Right lobe of liver (tissue), 6 donors: ENCODE data around the gene MYO16. TPM values are rescaled to one million over a fixed set of nuclear protein-coding genes. Genes with fewer than 3 reads are reported as not detected.

Experiments
- ATAC-seq, 4 donors: fragments of 200-7000 bp; cut with Tn5 transposase; one replicate each; pipeline ENCODE4 v1.9.1; 2020; ENCODE audit warnings: mild to moderate bottlenecking in 4 of 4, moderate library complexity in 4 of 4
- DNase-seq, 3 donors: peaks; one replicate each; pipeline ENCODE4 v3.0.0-alpha.2; 2020
- H3K27ac ChIP-seq, 3 donors: fragments of 200-600 bp; one replicate each; pipeline ENCODE4 v1.8.0; 2022
- H3K27me3 ChIP-seq, 2 donors: fragments of 200-600 bp; one replicate each; pipeline ENCODE4 v1.8.0; 2022
- H3K36me3 ChIP-seq, 4 donors: fragments of 200-600 bp; sonication (generic) in 1 of 4; one replicate each; pipeline versions ENCODE4 v1.5.1 to v1.8.0; 2017 to 2022; ENCODE audit warnings: control low read depth in 1 of 4
- H3K4me1 ChIP-seq, 4 donors: fragments of 200-600 bp; sonication (generic) in 1 of 4; one replicate each; pipeline versions ENCODE4 v1.5.1 to v1.8.0; 2017 to 2022; ENCODE audit warnings: control low read depth in 1 of 4
- H3K4me3 ChIP-seq, 3 donors: fragments of 200-600 bp; one replicate each; pipeline ENCODE4 v1.8.0; 2022
- H3K9me3 ChIP-seq, 4 donors: fragments of 200-600 bp; sonication (generic) in 1 of 4; one replicate each; pipeline versions ENCODE4 v1.5.1 to v1.8.0; 2017 to 2022; ENCODE audit warnings: control low read depth in 1 of 4
- POLR2A ChIP-seq: fragments of 450-650 bp; IDR thresholded peaks from one replicate; pipeline ENCODE4 v1.6.1; 2017; ENCODE audit warnings: antibody characterized with exemption, mild to moderate bottlenecking
- WGBS: methylation state at CpG from one replicate; pipeline ENCODE4 v1.1.6; 2018; ENCODE audit warnings: low coverage, low lambda C conversion rate; ENCODE audit not compliant: insufficient coverage; ENCODE audit errors: missing lambda C conversion rate; 5-methylcytosine and 5-hydroxymethylcytosine counted together
- intact Hi-C, 2 donors: fragments of 100-400 bp; cut with DNase I; formaldehyde crosslinking; loops; one replicate each; pipeline versions ENCODE4 v1.11.2 to v1.14.1; 2022
- total RNA-seq, 6 experiments: library from RNA; depleted of rRNA in 2 of 6; stranded (reverse); fragments of >200 nt in 2 of 6; fragmentation: NEBNext Ultra II Directional in 3 of 6; extraction: Animal tissue kit (Norgen Biotek cat#: 25700) in 3 of 6; gene quantifications; one replicate each; pipeline versions ENCODE4 v1.1.0 to v1.2.4, GENCODE V29; 2016 to 2023
- TF ChIP-seq, protein P1 (sequence below), 4 donors: fragments of 200-600 bp in 3 of 4; fragments of 450-650 bp in 1 of 4; IDR thresholded peaks; one replicate each; pipeline versions ENCODE4 v1.5.1 to v1.8.0; 2016 to 2022; ENCODE audit warnings: antibody characterized with exemption in 4 of 4, mild to moderate bottlenecking in 2 of 4
- donor health status: DM: no; HTN: yes; CAD: no.
- donor health status: DM: no; HTN: no; CAD: no.
- donor health status: DM: no; HTN: no; CAD: no.
- donor health status: DM: no; HTN: yes; CAD: no.
- donor health status: DM: no; HTN: yes; CAD: no.

MYO16 gene
- total RNA-seq, 6 experiments from 2014 or later = 0.43 to 2.7 (median 0.93) TPM

DNA sequence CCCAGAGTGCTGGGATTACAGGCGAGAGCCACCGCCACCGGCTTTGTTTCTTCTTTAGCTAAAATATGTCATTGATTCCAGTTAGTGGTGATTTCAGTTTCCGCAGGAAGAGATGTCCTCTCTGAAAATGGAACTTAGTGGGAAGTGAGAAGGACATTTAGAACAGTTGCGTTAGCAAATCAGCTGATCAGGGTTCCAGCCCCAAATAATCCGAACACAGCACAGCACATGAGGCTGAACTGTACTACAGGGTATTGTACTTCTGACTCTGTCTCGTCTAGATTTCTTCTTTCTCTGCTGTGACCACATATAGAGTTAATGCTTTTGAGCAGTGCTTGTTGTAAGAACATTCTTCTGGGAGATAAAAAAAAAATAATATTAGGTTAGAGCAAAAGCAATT lies 314.4 kb downstream of the MYO16 start:
- Histone ChIP-seq H3K36me3 (no peaks in the 10 kb centered on the region), H3K27ac (no peak overlapping the region), H3K4me3 (no peak overlapping the region), H3K9me3 (no peaks in the 10 kb centered on the region), H3K4me1 (no peaks in the 10 kb centered on the region), H3K27me3 (no peaks in the 10 kb centered on the region)
- 91% methylated on average over 7 of the region's 7 CpGs for WGBS
- DNase-seq = no peak
- TF ChIP-seq, protein P1, sequence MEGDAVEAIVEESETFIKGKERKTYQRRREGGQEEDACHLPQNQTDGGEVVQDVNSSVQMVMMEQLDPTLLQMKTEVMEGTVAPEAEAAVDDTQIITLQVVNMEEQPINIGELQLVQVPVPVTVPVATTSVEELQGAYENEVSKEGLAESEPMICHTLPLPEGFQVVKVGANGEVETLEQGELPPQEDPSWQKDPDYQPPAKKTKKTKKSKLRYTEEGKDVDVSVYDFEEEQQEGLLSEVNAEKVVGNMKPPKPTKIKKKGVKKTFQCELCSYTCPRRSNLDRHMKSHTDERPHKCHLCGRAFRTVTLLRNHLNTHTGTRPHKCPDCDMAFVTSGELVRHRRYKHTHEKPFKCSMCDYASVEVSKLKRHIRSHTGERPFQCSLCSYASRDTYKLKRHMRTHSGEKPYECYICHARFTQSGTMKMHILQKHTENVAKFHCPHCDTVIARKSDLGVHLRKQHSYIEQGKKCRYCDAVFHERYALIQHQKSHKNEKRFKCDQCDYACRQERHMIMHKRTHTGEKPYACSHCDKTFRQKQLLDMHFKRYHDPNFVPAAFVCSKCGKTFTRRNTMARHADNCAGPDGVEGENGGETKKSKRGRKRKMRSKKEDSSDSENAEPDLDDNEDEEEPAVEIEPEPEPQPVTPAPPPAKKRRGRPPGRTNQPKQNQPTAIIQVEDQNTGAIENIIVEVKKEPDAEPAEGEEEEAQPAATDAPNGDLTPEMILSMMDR (IDR thresholded peaks at IDR 0.05) = no peak
- no peak for TF ChIP-seq POLR2A
- ATAC-seq = no peak
- intact Hi-C loops = no loop called here

DNA sequence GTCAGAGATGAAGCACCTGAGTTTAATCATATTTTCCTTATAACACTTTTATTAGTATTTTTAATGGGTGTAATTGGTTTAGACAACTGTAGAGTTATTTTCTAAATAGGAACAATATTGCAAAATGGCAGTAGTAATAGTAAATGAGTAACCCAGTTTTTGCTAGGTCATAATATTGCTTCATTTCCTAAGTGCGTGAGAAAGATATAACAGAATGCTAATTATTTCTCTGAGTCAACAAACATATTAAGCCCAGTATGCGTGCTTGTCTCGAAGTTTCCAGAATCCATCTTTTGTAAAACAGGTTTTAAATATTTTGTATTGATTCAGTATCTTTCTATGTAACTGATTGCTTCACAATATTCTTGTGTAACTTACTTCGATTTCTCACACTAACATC lies 315.3 kb downstream of the MYO16 start:
- no peak for TF ChIP-seq POLR2A
- TF ChIP-seq, protein P1 (IDR thresholded peaks at IDR 0.05) = no peak
- Histone ChIP-seq H3K36me3 (no peaks in the 10 kb centered on the region), H3K4me1 (no peaks in the 10 kb centered on the region), H3K27ac (peak overlapping the region in 2 of 3 donors; percentile 4 to 22), H3K9me3 (no peaks in the 10 kb centered on the region), H3K27me3 (no peaks in the 10 kb centered on the region), H3K4me3 (peak overlapping the region in 1 of 3 donors; percentile 6)
- 25% methylated on average over 4 of the region's 4 CpGs for WGBS
- DNase-seq (no peak), ATAC-seq (peak in 3 of 4 donors; percentile 75 to 79 (median 76))
- intact Hi-C loops = no loop called here

DNA sequence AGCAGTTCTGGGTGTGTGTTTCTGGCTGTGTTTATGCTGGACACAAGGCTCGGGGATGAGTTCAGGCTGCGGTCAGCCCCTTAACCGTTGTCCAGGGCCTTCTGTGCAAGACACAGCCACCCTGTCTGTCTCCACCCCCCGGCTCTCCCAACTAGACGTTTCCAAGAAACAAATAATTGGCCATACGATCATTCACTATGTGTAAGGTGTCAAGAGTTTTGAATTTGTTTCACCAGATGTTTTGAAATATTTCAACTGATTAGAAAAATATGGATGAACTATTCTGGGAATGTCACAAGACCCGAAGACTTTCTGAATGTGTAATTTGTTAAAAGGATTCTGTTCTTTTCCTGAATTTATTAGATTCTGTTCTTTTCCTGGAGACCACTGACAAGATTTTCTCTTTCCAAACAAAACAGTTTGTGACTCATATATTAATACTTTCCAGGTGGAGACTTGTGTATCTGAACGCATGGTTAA lies 318.2 kb downstream of the MYO16 start:
- no peak for DNase-seq
- Histone ChIP-seq H3K36me3 (no peaks in the 10 kb centered on the region), H3K27ac (no peak overlapping the region), H3K4me1 (no peaks in the 10 kb centered on the region), H3K27me3 (no peaks in the 10 kb centered on the region), H3K9me3 (no peaks in the 10 kb centered on the region), H3K4me3 (no peak overlapping the region)
- no peak for TF ChIP-seq POLR2A
- TF ChIP-seq, protein P1 (IDR thresholded peaks at IDR 0.05) = no peak
- intact Hi-C loops = no loop called here
- 76% methylated on average over 7 of the region's 8 CpGs for WGBS
- peak in 1 of 4 donors; percentile 33 for ATAC-seq

DNA sequence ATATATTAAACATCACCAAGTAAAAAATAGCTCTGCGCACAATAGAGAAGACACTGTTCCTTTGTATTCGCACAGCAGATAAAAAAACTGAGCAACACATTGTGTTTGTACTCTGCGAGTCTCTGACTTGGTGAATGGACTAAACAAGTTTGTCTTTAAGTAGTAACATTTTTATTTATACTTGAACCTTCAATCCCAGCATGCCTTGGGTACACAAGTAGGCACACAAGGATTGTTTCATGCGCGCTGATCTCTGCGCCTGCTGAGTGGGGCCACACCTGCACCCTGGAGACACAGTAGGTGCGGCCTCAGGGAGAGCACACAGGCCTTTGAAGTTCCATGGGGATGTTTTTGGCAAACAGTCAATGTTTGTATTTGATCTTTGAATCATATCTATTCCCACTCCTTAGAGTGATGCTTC lies 318.9 kb downstream of the MYO16 start:
- WGBS = 82% methylated on average over 6 of the region's 7 CpGs
- no peak overlapping the region for H3K4me3 ChIP-seq
- intact Hi-C loops = no loop called here
- no peaks in the 10 kb centered on the region for H3K9me3 ChIP-seq
- TF ChIP-seq, protein P1 (IDR thresholded peaks at IDR 0.05) = no peak
- no peak for TF ChIP-seq POLR2A
- H3K27ac ChIP-seq = no peak overlapping the region
- ATAC-seq (peak in 2 of 4 donors; percentile 32 to 49), DNase-seq (no peak)
- no peaks in the 10 kb centered on the region for H3K4me1 ChIP-seq
- H3K27me3 ChIP-seq = no peaks in the 10 kb centered on the region
- no peaks in the 10 kb centered on the region for H3K36me3 ChIP-seq
